Stimulated activated naive B cell treated with anti-CD40 and anti-IgM and Interleukin-4, amounts not matched to agents 10 μg/mL and 1 μg/mL and 100 μg/mL, for 72 hours (primary cell): ENCODE data around the gene FIP1L1.
"Not testable (repeated sequence)": the region's sequence is repeated elsewhere in the genome, so short reads cannot be mapped to it uniquely, and the experiment has no call there.

Experiments used
- ATAC-seq, 2 donors: fragments of 150-1000 bp; cut with Tn5 transposase; replicated peaks; 2 replicates each; pipeline ENCODE4 v1.10.0; 2021; ENCODE audit warnings: moderate library complexity in 1 of 2
- DNase-seq: peaks from one replicate; pipeline ENCODE4 v3.0.0; 2021
- H3K27ac Mint-ChIP-seq: one replicate; pipeline ENCODE4 v1.8.0; 2022; ENCODE audit warnings: mild to moderate bottlenecking, mixed read lengths
- H3K27me3 Mint-ChIP-seq, 2 donors: one replicate each; pipeline ENCODE4 v1.8.0; 2022; ENCODE audit warnings: mixed read lengths in 2 of 2
- H3K36me3 Mint-ChIP-seq, 2 donors: one replicate each; pipeline ENCODE4 v1.8.0; 2022; ENCODE audit warnings: mixed read lengths in 2 of 2, mild to moderate bottlenecking in 1 of 2
- H3K4me1 Mint-ChIP-seq, 2 donors: one replicate each; pipeline ENCODE4 v1.8.0; 2022; ENCODE audit warnings: mixed read lengths in 2 of 2, mild to moderate bottlenecking in 1 of 2
- H3K4me3 Mint-ChIP-seq, 2 donors: one replicate each; pipeline ENCODE4 v1.8.0; 2022; ENCODE audit warnings: mild to moderate bottlenecking in 2 of 2, mixed read lengths in 2 of 2, moderate library complexity in 1 of 2
- H3K9me3 Mint-ChIP-seq, 2 donors: one replicate each; pipeline ENCODE4 v1.8.0; 2022; ENCODE audit warnings: mixed read lengths in 2 of 2, mild to moderate bottlenecking in 1 of 2

Gene FIP1L1

GRCh38 chr4:53377319-53378170 lies at the start of gene FIP1L1:
Gene FIP1L1 (plus strand): TSS chr4:53377641. CDS start chr4:53377839, 198 bp downstream.
- peak; percentile 94 for DNase-seq
- Mint-ChIP-seq H3K4me1 (peaks cover 13 to 34% of the 10 kb centered on the region in 2 donors), H3K27me3 (peaks cover 0 to 5% of the 10 kb centered on the region in 2 donors), H3K9me3 (no peaks in the 10 kb centered on the region), H3K27ac (peak within 1 kb of the TSS; percentile 100), H3K4me3 (peak within 1 kb of the TSS; percentile 99), H3K36me3 (peaks cover 14% of the 10 kb centered on the region in 2 donors)
- ATAC-seq = peak; percentile 93 to 97

- not testable (repeated sequence) for H3K4me3 Mint-ChIP-seq, H3K4me1 Mint-ChIP-seq, H3K27ac Mint-ChIP-seq, ATAC-seq, DNase-seq, H3K9me3 Mint-ChIP-seq, H3K27me3 Mint-ChIP-seq
- peaks cover 14 to 23% of the 10 kb centered on the region in 2 donors for H3K36me3 Mint-ChIP-seq
Measured at GRCh38 chr4:53334916-53335315, 42.5 kb upstream of the FIP1L1 start.

- not testable (repeated sequence) for H3K27me3 Mint-ChIP-seq
- H3K4me1 Mint-ChIP-seq = peaks cover 9 to 32% of the 10 kb centered on the region in 2 donors
- peaks cover 41 to 57% of the 10 kb centered on the region in 2 donors for H3K36me3 Mint-ChIP-seq
Measured at GRCh38 chr4:53340145-53340544, 37.3 kb upstream of the FIP1L1 start.

GRCh38 chr4:53346392-53346791 lies 31.0 kb upstream of the FIP1L1 start:
- not testable (repeated sequence) for H3K9me3 Mint-ChIP-seq, DNase-seq, H3K4me3 Mint-ChIP-seq, ATAC-seq, H3K27ac Mint-ChIP-seq, H3K27me3 Mint-ChIP-seq
- Mint-ChIP-seq H3K4me1 (peaks cover 9 to 26% of the 10 kb centered on the region in 2 donors), H3K36me3 (peaks cover 59 to 82% of the 10 kb centered on the region in 2 donors)

More at GRCh38 chr4:53340145-53340544, 37.3 kb upstream of the FIP1L1 start:
- H3K4me3 Mint-ChIP-seq, H3K9me3 Mint-ChIP-seq, DNase-seq, H3K27ac Mint-ChIP-seq, ATAC-seq: not testable (repeated sequence)

- H3K4me1 Mint-ChIP-seq = peaks cover 9 to 23% of the 10 kb centered on the region in 2 donors
- no peaks in the 10 kb centered on the region for H3K27me3 Mint-ChIP-seq
- ATAC-seq = no peak
Measured at GRCh38 chr4:53346920-53347852, 30.3 kb upstream of the FIP1L1 start.

GRCh38 chr4:53348046-53348445 lies 29.4 kb upstream of the FIP1L1 start:
- Mint-ChIP-seq H3K4me3 (no peak overlapping the region), H3K36me3 (peaks cover 55 to 81% of the 10 kb centered on the region in 2 donors), H3K27ac (no peak overlapping the region), H3K9me3 (peaks cover 0 to 4% of the 10 kb centered on the region in 2 donors), H3K27me3 (no peaks in the 10 kb centered on the region), H3K4me1 (peaks cover 10 to 15% of the 10 kb centered on the region in 2 donors)
- DNase-seq (no peak), ATAC-seq (no peak)

More at GRCh38 chr4:53346920-53347852, 30.3 kb upstream of the FIP1L1 start:
- Mint-ChIP-seq H3K27ac (no peak overlapping the region), H3K36me3 (peaks cover 55 to 78% of the 10 kb centered on the region in 2 donors), H3K4me3 (no peak overlapping the region), H3K9me3 (peaks cover 2 to 4% of the 10 kb centered on the region in 2 donors)
- DNase-seq = no peak

- peaks cover 7 to 8% of the 10 kb centered on the region in 2 donors for H3K4me1 Mint-ChIP-seq
- H3K27ac Mint-ChIP-seq = no peak overlapping the region
- H3K9me3 Mint-ChIP-seq = peaks cover 0 to 4% of the 10 kb centered on the region in 2 donors
- ATAC-seq (no peak), DNase-seq (no peak)
- peaks cover 55 to 81% of the 10 kb centered on the region in 2 donors for H3K36me3 Mint-ChIP-seq
- H3K27me3 Mint-ChIP-seq = no peaks in the 10 kb centered on the region
- H3K4me3 Mint-ChIP-seq = no peak overlapping the region
Measured at GRCh38 chr4:53349091-53349491, 28.4 kb upstream of the FIP1L1 start.

- peaks cover 11 to 16% of the 10 kb centered on the region in 2 donors for H3K4me1 Mint-ChIP-seq
- peaks cover 43 to 59% of the 10 kb centered on the region in 2 donors for H3K36me3 Mint-ChIP-seq
- no peak for ATAC-seq
- peaks cover 7 to 9% of the 10 kb centered on the region in 2 donors for H3K9me3 Mint-ChIP-seq
- H3K27me3 Mint-ChIP-seq = no peaks in the 10 kb centered on the region
- no peak overlapping the region for H3K4me3 Mint-ChIP-seq
- no peak for DNase-seq
- H3K27ac Mint-ChIP-seq = no peak overlapping the region
Measured at GRCh38 chr4:53354012-53354722, 23.3 kb upstream of the FIP1L1 start.

GRCh38 chr4:53355930-53356521 lies 21.4 kb upstream of the FIP1L1 start:
- H3K27me3 Mint-ChIP-seq = no peaks in the 10 kb centered on the region
- H3K27ac Mint-ChIP-seq = peak overlapping the region; percentile 90
- H3K36me3 Mint-ChIP-seq = peaks cover 39 to 49% of the 10 kb centered on the region in 2 donors
- DNase-seq (peak; percentile 29), ATAC-seq (peak; percentile 94 to 96)
- H3K9me3 Mint-ChIP-seq = peaks cover 7 to 9% of the 10 kb centered on the region in 2 donors
- H3K4me3 Mint-ChIP-seq = peak overlapping the region; percentile 17 to 45
- peaks cover 19 to 33% of the 10 kb centered on the region in 2 donors for H3K4me1 Mint-ChIP-seq

- H3K4me3 Mint-ChIP-seq = no peak overlapping the region
- no peak overlapping the region for H3K27ac Mint-ChIP-seq
- no peaks in the 10 kb centered on the region for H3K27me3 Mint-ChIP-seq
- H3K9me3 Mint-ChIP-seq = no peaks in the 10 kb centered on the region
- no peak for DNase-seq
- no peak for ATAC-seq
- H3K36me3 Mint-ChIP-seq = peaks cover 21 to 29% of the 10 kb centered on the region in 2 donors
- H3K4me1 Mint-ChIP-seq = peaks cover 22 to 54% of the 10 kb centered on the region in 2 donors
Measured at GRCh38 chr4:53361451-53361850, 16.0 kb upstream of the FIP1L1 start.

- Mint-ChIP-seq H3K27ac (no peak overlapping the region), H3K4me1 (peaks cover 25 to 51% of the 10 kb centered on the region in 2 donors), H3K4me3 (peak overlapping the region; percentile 13 to 41), H3K9me3 (no peaks in the 10 kb centered on the region), H3K36me3 (peaks cover 21 to 29% of the 10 kb centered on the region in 2 donors), H3K27me3 (no peaks in the 10 kb centered on the region)
- ATAC-seq = no peak
- no peak for DNase-seq
Measured at GRCh38 chr4:53362093-53362492, 15.3 kb upstream of the FIP1L1 start.

- H3K4me3 Mint-ChIP-seq = peak overlapping the region; percentile 90 to 96
- peaks cover 23 to 48% of the 10 kb centered on the region in 2 donors for H3K4me1 Mint-ChIP-seq
- peaks cover under 1 to 1% of the 10 kb centered on the region in 2 donors for H3K27me3 Mint-ChIP-seq
- no peaks in the 10 kb centered on the region for H3K9me3 Mint-ChIP-seq
- H3K27ac Mint-ChIP-seq = no peak overlapping the region
- H3K36me3 Mint-ChIP-seq = peaks cover 15 to 24% of the 10 kb centered on the region in 2 donors
- ATAC-seq (no peak), DNase-seq (no peak)
Measured at GRCh38 chr4:53364624-53365023, 12.8 kb upstream of the FIP1L1 start.

- peak overlapping the region; percentile 96 for H3K27ac Mint-ChIP-seq
- ATAC-seq (peak; percentile 4 to 20), DNase-seq (no peak)
Measured at GRCh38 chr4:53365121-53365485, 12.3 kb upstream of the FIP1L1 start.

More at GRCh38 chr4:53365121-53365485, 12.3 kb upstream of the FIP1L1 start:
- Mint-ChIP-seq H3K36me3 (peaks cover 13 to 24% of the 10 kb centered on the region in 2 donors), H3K4me1 (peaks cover 18 to 44% of the 10 kb centered on the region in 2 donors), H3K27me3 (peaks cover 5 to 6% of the 10 kb centered on the region in 2 donors), H3K4me3 (peak overlapping the region; percentile 90 to 96), H3K9me3 (no peaks in the 10 kb centered on the region)
